SK-N-SH treated with all-trans-retinoic acid at 6 μM for 48 hours (cell line): ENCODE data around the gene LRFN2.
A peak's percentile ranks its signal among the peaks of the same experiment; 100 is the strongest.

Source experiments
- ATAC-seq: fragments of 200-7000 bp; cut with Tn5 transposase; 3 replicates; pipeline ENCODE4 v1.9.1; 2020; ENCODE audit warnings: mild to moderate bottlenecking, moderate library complexity
- ARNTL ChIP-seq: fragments of 450-650 bp; formaldehyde crosslinking; IDR thresholded peaks from 2 replicates; pipeline ENCODE4 v1.5.0; 2020; ENCODE audit warnings: low read depth, mild to moderate bottlenecking, moderate library complexity, borderline replicate concordance
- BACH2 ChIP-seq: fragments of 250-450 bp; sonication (Bioruptor Pico); IDR thresholded peaks from 2 replicates; pipeline ENCODE4 v1.9.0; 2021; ENCODE audit warnings: mild to moderate bottlenecking, borderline replicate concordance
- CREB5 ChIP-seq: fragments of 250-450 bp; sonication (Bioruptor Pico); IDR thresholded peaks from 2 replicates; pipeline ENCODE4 v1.5.1; 2020; ENCODE audit warnings: low read depth, mild to moderate bottlenecking, moderate library complexity
- CSDC2 ChIP-seq: fragments of 250-450 bp; sonication (Bioruptor Pico); IDR thresholded peaks from 2 replicates; pipeline ENCODE4 v1.5.0; 2020; ENCODE audit warnings: mild to moderate bottlenecking, moderate library complexity
- CSRNP3 ChIP-seq: fragments of 250-450 bp; sonication (Bioruptor Pico); IDR thresholded peaks from 2 replicates; pipeline ENCODE4 v1.5.1; 2021; ENCODE audit warnings: mild to moderate bottlenecking, moderate library complexity
- ESRRG ChIP-seq: fragments of 250-450 bp; sonication (Bioruptor Pico); IDR thresholded peaks from 2 replicates; pipeline ENCODE4 v1.6.1; 2021; ENCODE audit warnings: mild to moderate bottlenecking
- GLIS3 ChIP-seq: fragments of 250-450 bp; sonication (Bioruptor Pico); IDR thresholded peaks from 2 replicates; pipeline ENCODE4 v1.5.0; 2020; ENCODE audit warnings: mild to moderate bottlenecking, moderate library complexity
- ISL1 ChIP-seq: fragments of 250-450 bp; sonication (Bioruptor Pico); IDR thresholded peaks from 2 replicates; pipeline ENCODE4 v2.1.2; 2022; ENCODE audit warnings: mild to moderate bottlenecking, moderate library complexity
- PATZ1 ChIP-seq: fragments of 250-450 bp; sonication (Bioruptor Pico); IDR thresholded peaks from 2 replicates; pipeline ENCODE4 v1.8.0; 2020; ENCODE audit warnings: mild to moderate bottlenecking, moderate library complexity, borderline replicate concordance
- POU6F1 ChIP-seq: fragments of 250-450 bp; sonication (Bioruptor Pico); IDR thresholded peaks from 2 replicates; pipeline ENCODE4 v1.8.0; 2021; ENCODE audit warnings: low read depth, mild to moderate bottlenecking, moderate library complexity, borderline replicate concordance
- PPARA ChIP-seq: fragments of 250-450 bp; sonication (Bioruptor Pico); IDR thresholded peaks from 2 replicates; pipeline ENCODE4 v1.5.0; 2020; ENCODE audit warnings: mild to moderate bottlenecking, borderline replicate concordance
- TCF4 ChIP-seq: fragments of 250-450 bp; sonication (Bioruptor Pico); IDR thresholded peaks from 2 replicates; pipeline ENCODE4 v1.8.0; 2021; ENCODE audit warnings: mild to moderate bottlenecking, moderate library complexity, borderline replicate concordance
- TOX ChIP-seq: fragments of 250-450 bp; sonication (Bioruptor Pico); IDR thresholded peaks from 2 replicates; pipeline ENCODE4 v1.8.0; 2021; ENCODE audit warnings: mild to moderate bottlenecking, moderate library complexity, borderline replicate concordance
- TSHZ2 ChIP-seq: fragments of 250-450 bp; sonication (Bioruptor Pico); IDR thresholded peaks from 2 replicates; pipeline ENCODE4 v1.5.0; 2020; ENCODE audit warnings: mild to moderate bottlenecking, moderate library complexity
- ZFP3 ChIP-seq: fragments of 250-450 bp; sonication (Bioruptor Pico); IDR thresholded peaks from 2 replicates; pipeline ENCODE4 v1.5.0; 2020; ENCODE audit warnings: mild to moderate bottlenecking, moderate library complexity
- ZNF70 ChIP-seq: fragments of 450-650 bp; formaldehyde crosslinking; IDR thresholded peaks from 2 replicates; pipeline ENCODE4 v1.5.0; 2020; ENCODE audit warnings: mild to moderate bottlenecking, moderate library complexity
- ZNF8 ChIP-seq: fragments of 450-650 bp; formaldehyde crosslinking; IDR thresholded peaks from 2 replicates; pipeline ENCODE4 v1.5.0; 2020; ENCODE audit warnings: mild to moderate bottlenecking, moderate library complexity

Gene LRFN2

GRCh38 chr6:40587240-40588069 lies at the start of gene LRFN2:
Gene LRFN2 (minus strand): TSS chr6:40587364.
- TF ChIP-seq ARNTL (peak; percentile 37; the same call in 1 of the 2 replicates), ZNF8 (CRISPR knock-in tag) (0 out of 2 replicates have a peak, but pooled peaks have one; percentile 24), CREB5 (CRISPR knock-in tag) (no peak), ZNF70 (CRISPR knock-in tag) (peak; percentile 12; the same call in 1 of the 2 replicates), ISL1 (CRISPR knock-in tag) (no peak), TCF4 (CRISPR knock-in tag) (no peak)
- TF ChIP-seq, all 23 proteins: peak for 3
- ATAC-seq, result peak; percentile 98

- ATAC-seq, result no peak
- TF ChIP-seq PPARA (CRISPR knock-in tag), result no peak
- no peak for TF ChIP-seq ZNF8 (CRISPR knock-in tag)
- TF ChIP-seq TOX (CRISPR knock-in tag), result no peak
- no peak for TF ChIP-seq CSDC2 (CRISPR knock-in tag)
- no peak for TF ChIP-seq GLIS3 (CRISPR knock-in tag)
- TF ChIP-seq ZNF70 (CRISPR knock-in tag), result no peak
- no peak for TF ChIP-seq CREB5 (CRISPR knock-in tag)
- TF ChIP-seq BACH2, result no peak
- no peak for TF ChIP-seq POU6F1
- TF ChIP-seq ZFP3 (CRISPR knock-in tag), result no peak
- no peak for TF ChIP-seq CSRNP3 (CRISPR knock-in tag)
- no peak for TF ChIP-seq ARNTL
- TF ChIP-seq ESRRG (CRISPR knock-in tag), result no peak
Measured at GRCh38 chr6:40634429-40634828, 47.3 kb upstream of the LRFN2 start.

- no peak for ATAC-seq
- no peak for TF ChIP-seq ZNF8 (CRISPR knock-in tag)
- TF ChIP-seq PATZ1 (CRISPR knock-in tag), result no peak
- TF ChIP-seq CREB5 (CRISPR knock-in tag), result no peak
- TF ChIP-seq ZFP3 (CRISPR knock-in tag), result no peak
- TF ChIP-seq PPARA (CRISPR knock-in tag), result no peak
- 0 out of 2 replicates have a peak, but pooled peaks have one; percentile 36 for TF ChIP-seq TSHZ2 (CRISPR knock-in tag)
- TF ChIP-seq CSRNP3 (CRISPR knock-in tag), result no peak
- TF ChIP-seq TOX (CRISPR knock-in tag), result no peak
- peak; percentile 41; the same call in 1 of the 2 replicates for TF ChIP-seq TCF4 (CRISPR knock-in tag)
Measured at GRCh38 chr6:40631744-40632143, 44.6 kb upstream of the LRFN2 start.
